PC-9 (cell line): ENCODE measurements around the gene SGO1. TPM values are rescaled to one million over a fixed set of nuclear protein-coding genes. Genes with fewer than 3 reads are reported as not detected.

Experiments
- BruUV-seq: library from RNA; stranded (reverse); fragments of 400-500 nt; replicated peaks from 2 replicates; lab custom pipeline; 2021; lab: Mats Ljungman, UMichigan
- CTCF ChIA-PET: fragments of 300-600 bp; sonication (Branson Sonifier 250); formaldehyde crosslinking; loops from one replicate; lab custom pipeline; 2022; ENCODE audit warnings: antibody characterized with exemption; lab: Charles Lee
- POLR2A ChIA-PET: fragments of 300-600 bp; sonication (Branson Sonifier 250); formaldehyde crosslinking; loops from one replicate; lab custom pipeline; 2022; ENCODE audit warnings: antibody characterized with exemption; ENCODE audit not compliant: unreplicated experiment; lab: Charles Lee
- DNase-seq, 2 experiments: peaks; one replicate each; pipeline versions ENCODE4 v3.0.0 to v3.0.0-alpha.2; 2015 to 2022; ENCODE audit warnings: mixed read lengths in 1 of 2
- H2AFZ ChIP-seq: fragments of 200-600 bp; sonication (generic); 2 replicates; pipeline ENCODE4 v1.8.1; 2017; ENCODE audit warnings: antibody characterized with exemption
- H3F3A ChIP-seq: fragments of 200-600 bp; sonication (generic); 2 replicates; pipeline ENCODE4 v1.8.1; 2017; ENCODE audit warnings: antibody characterized with exemption, mild to moderate bottlenecking, low read depth; ENCODE audit not compliant: insufficient read depth
- H3K27ac ChIP-seq: fragments of 200-600 bp; sonication (generic); 2 replicates; pipeline ENCODE4 v1.6.1; 2016; ENCODE audit warnings: mixed run types
- H3K27me3 ChIP-seq: fragments of 200-600 bp; sonication (generic); 2 replicates; pipeline ENCODE4 v1.6.1; 2016; ENCODE audit warnings: low read depth, mixed run types; ENCODE audit not compliant: insufficient read depth
- H3K36me3 ChIP-seq: fragments of 200-600 bp; sonication (generic); 2 replicates; pipeline ENCODE4 v1.6.1; 2016; ENCODE audit warnings: low read depth, mixed run types
- H3K4me1 ChIP-seq: fragments of 200-600 bp; sonication (generic); replicated peaks from 2 replicates; pipeline ENCODE4 v1.6.1; 2016; ENCODE audit warnings: mixed run types; ENCODE audit not compliant: insufficient read depth
- H3K4me2 ChIP-seq: fragments of 200-600 bp; sonication (generic); 2 replicates; pipeline ENCODE4 v1.6.1; 2017; ENCODE audit warnings: mixed run types
- H3K4me3 ChIP-seq: fragments of 200-600 bp; sonication (generic); 2 replicates; pipeline ENCODE4 v1.6.1; 2016; ENCODE audit warnings: mixed run types
- H3K79me2 ChIP-seq: fragments of 200-600 bp; sonication (generic); 2 replicates; pipeline ENCODE4 v1.6.1; 2017; ENCODE audit warnings: low read depth, mixed run types
- H3K9me2 ChIP-seq: fragments of 200-600 bp; sonication (generic); 2 replicates; pipeline ENCODE4 v1.8.1; 2017; ENCODE audit warnings: mild to moderate bottlenecking; ENCODE audit not compliant: insufficient read depth
- H3K9me3 ChIP-seq: fragments of 200-600 bp; sonication (generic); 2 replicates; pipeline ENCODE4 v1.8.1; 2016; ENCODE audit warnings: low read depth; ENCODE audit not compliant: insufficient read depth
- H4K20me1 ChIP-seq: fragments of 200-600 bp; sonication (generic); 2 replicates; pipeline ENCODE4 v1.8.1; 2017; ENCODE audit not compliant: insufficient read depth
- CTCF ChIP-seq: fragments of 200-600 bp; sonication (generic); conservative IDR thresholded peaks from 2 replicates; pipeline ENCODE4 v1.6.1; 2017; ENCODE audit warnings: mixed run types, antibody characterized with exemption, mild to moderate bottlenecking, moderate library complexity
- EZH2 ChIP-seq: fragments of 200-600 bp; sonication (generic); IDR thresholded peaks from 2 replicates; pipeline ENCODE4 v1.8.0; 2017; ENCODE audit warnings: antibody characterized with exemption, low read depth
- intact Hi-C: fragments of 100-400 bp; cut with micrococcal nuclease; formaldehyde crosslinking; loops from one replicate; pipeline ENCODE4 v1.10.0; 2022; ENCODE audit not compliant: unreplicated experiment
- total RNA-seq: library from RNA; stranded (reverse); gene quantifications from 2 replicates; pipeline ENCODE4 v1.2.3, GENCODE V29; 2021

SGO1 gene
- total RNA-seq, 1 experiment from 2014 or later = 26.3 TPM

- no TSS peak for BruUV-seq
Measured at GRCh38 chr3:20232906-20233780, 47.1 kb upstream of the SGO1 start.

GRCh38 chr3:20230954-20231353 is 44.9 kb upstream of the SGO1 start:
- ChIA-PET CTCF (no interaction called here), POLR2A (no interaction called here)
- Histone ChIP-seq H4K20me1 (no peaks in the 10 kb centered on the region), H3K79me2 (no peaks in the 10 kb centered on the region), H3K36me3 (no peaks in the 10 kb centered on the region), H3K4me3 (no peak overlapping the region), H3K27me3 (no peaks in the 10 kb centered on the region), H2AFZ (no peak overlapping the region), H3K4me1 (no peaks in the 10 kb centered on the region), H3K27ac (no peak overlapping the region), H3F3A (no peaks in the 10 kb centered on the region), H3K9me2 (no peaks in the 10 kb centered on the region), H3K4me2 (no peak overlapping the region), H3K9me3 (no peaks in the 10 kb centered on the region)
- DNase-seq = no peak
- no TSS peak for BruUV-seq
- TF ChIP-seq EZH2 (no peak), CTCF (no peak)
- intact Hi-C loops = no loop called here

More at GRCh38 chr3:20232906-20233780, 47.1 kb upstream of the SGO1 start:
- no peak for DNase-seq
- ChIA-PET POLR2A (no interaction called here), CTCF (no interaction called here)
- no peaks in the 10 kb centered on the region for H3K79me2 ChIP-seq
- H4K20me1 ChIP-seq = no peaks in the 10 kb centered on the region
- no peaks in the 10 kb centered on the region for H3K27me3 ChIP-seq
- H3K4me1 ChIP-seq = no peaks in the 10 kb centered on the region
- TF ChIP-seq EZH2 = no peak
- no peak for TF ChIP-seq CTCF
- no peak overlapping the region for H2AFZ ChIP-seq
- H3K36me3 ChIP-seq = no peaks in the 10 kb centered on the region
- no peak overlapping the region for H3K4me2 ChIP-seq
- H3K9me3 ChIP-seq = no peaks in the 10 kb centered on the region
- H3K9me2 ChIP-seq = no peaks in the 10 kb centered on the region
- intact Hi-C loops = no loop called here
- no peak overlapping the region for H3K4me3 ChIP-seq
- no peak overlapping the region for H3K27ac ChIP-seq
- no peaks in the 10 kb centered on the region for H3F3A ChIP-seq

GRCh38 chr3:20225769-20226168 is 39.8 kb upstream of the SGO1 start:
- Histone ChIP-seq H3F3A (no peaks in the 10 kb centered on the region), H3K79me2 (no peaks in the 10 kb centered on the region), H3K9me2 (0 out of 2 replicates have a peak, but pooled peaks cover 3% of the 10 kb centered on the region), H3K9me3 (no peaks in the 10 kb centered on the region), H3K4me2 (no peak overlapping the region), H4K20me1 (no peaks in the 10 kb centered on the region), H3K27ac (no peak overlapping the region), H3K27me3 (no peaks in the 10 kb centered on the region), H3K36me3 (no peaks in the 10 kb centered on the region), H3K4me3 (no peak overlapping the region), H3K4me1 (no peaks in the 10 kb centered on the region), H2AFZ (no peak overlapping the region)
- intact Hi-C loops = loop anchor here (1.0 to 5.0 kb wide), 5 partner anchors 99 to 1892 kb away; no protein-coding TSS in a partner anchor
- ChIA-PET POLR2A (no interaction called here), CTCF (no interaction called here)
- no peak for TF ChIP-seq EZH2
- peak; percentile 62 for TF ChIP-seq CTCF
- no TSS peak for BruUV-seq
- peak; percentile 3 to 49 for DNase-seq
